ENCODE data around the gene ADPRHL1.

Gene ADPRHL1

GRCh38 chr13:113455384-113455783 lies 2.1 kb upstream of the ADPRHL1 start:
- no peak overlapping the region for H3K14ac ChIP-seq (ENCODE audit: low read length)
- H2AK5ac ChIP-seq (ENCODE audit: low read length) = no peak overlapping the region
- no peak overlapping the region for H4K8ac ChIP-seq (ENCODE audit: low read depth, low read length)
- H2BK120ac ChIP-seq (ENCODE audit: insufficient read depth, low read length, poor library complexity) = no peak overlapping the region
- no peak overlapping the region for H3K27ac ChIP-seq (ENCODE audit: low read depth, low read length)
- no peak overlapping the region for H4K91ac ChIP-seq (ENCODE audit: low read depth, low read length)
- no peak overlapping the region for H2BK12ac ChIP-seq (ENCODE audit: low read length)
- H3K9ac ChIP-seq (ENCODE audit: low read length) = no peak overlapping the region
- no peaks in the 10 kb centered on the region for H3K4me1 ChIP-seq (ENCODE audit: control insufficient read depth in 1 of 2, insufficient read depth in 2 of 2, low read length in 2 of 2)
- no peaks in the 10 kb centered on the region for H3K79me2 ChIP-seq (ENCODE audit: control insufficient read depth, insufficient read depth, low read length, poor library complexity)
- H3K4me3 ChIP-seq (ENCODE audit: low read depth, low read length) = no peak overlapping the region
- peaks cover 5% of the 10 kb centered on the region for H3K9me3 ChIP-seq (ENCODE audit: insufficient read depth, low read depth, low read length)
- H3K36me3 ChIP-seq (ENCODE audit: control insufficient read depth in 1 of 2, insufficient read depth in 2 of 2, low read length in 2 of 2) = peaks cover 51 to 64% of the 10 kb centered on the region in 2 experiments
- no peak overlapping the region for H3K4ac ChIP-seq (ENCODE audit: low read depth, low read length)
- H3K79me1 ChIP-seq (ENCODE audit: low read length) = no peaks in the 10 kb centered on the region
- no peaks in the 10 kb centered on the region for H3K27me3 ChIP-seq (ENCODE audit: insufficient read depth, low read length)
- no peak overlapping the region for H2BK5ac ChIP-seq (ENCODE audit: low read depth, low read length, poor library complexity)
- no CpG with 5 or more reads among the region's 18 CpGs for WGBS (ENCODE audit: extremely low coverage, insufficient coverage, insufficient read length)
- H2AFZ ChIP-seq (ENCODE audit: insufficient read depth, low read length, poor library complexity) = no peak overlapping the region
- H3K23ac ChIP-seq (ENCODE audit: low read length) = no peak overlapping the region
- H4K12ac ChIP-seq (ENCODE audit: low read depth, low read length) = no peak overlapping the region
- no peak overlapping the region for H3K18ac ChIP-seq (ENCODE audit: low read length)
- no peak for DNase-seq
- H3K4me2 ChIP-seq (ENCODE audit: low read length) = no peak overlapping the region

- H2AFZ ChIP-seq (ENCODE audit: insufficient read depth, low read length, poor library complexity) = no peak overlapping the region
- no peak overlapping the region for H2AK5ac ChIP-seq (ENCODE audit: low read length)
- no peak overlapping the region for H2BK120ac ChIP-seq (ENCODE audit: insufficient read depth, low read length, poor library complexity)
- no peak overlapping the region for H3K23ac ChIP-seq (ENCODE audit: low read length)
- no CpG with 5 or more reads among the region's 13 CpGs for WGBS (ENCODE audit: extremely low coverage, insufficient coverage, insufficient read length)
- no peak overlapping the region for H2BK5ac ChIP-seq (ENCODE audit: low read depth, low read length, poor library complexity)
- no peak overlapping the region for H3K4me3 ChIP-seq (ENCODE audit: low read depth, low read length)
- H3K14ac ChIP-seq (ENCODE audit: low read length) = no peak overlapping the region
- H3K4ac ChIP-seq (ENCODE audit: low read depth, low read length) = no peak overlapping the region
- peaks cover 5% of the 10 kb centered on the region for H3K9me3 ChIP-seq (ENCODE audit: insufficient read depth, low read depth, low read length)
- no peaks in the 10 kb centered on the region for H3K79me1 ChIP-seq (ENCODE audit: low read length)
- DNase-seq = no peak
- no peaks in the 10 kb centered on the region for H3K4me1 ChIP-seq (ENCODE audit: control insufficient read depth in 1 of 2, insufficient read depth in 2 of 2, low read length in 2 of 2)
- no peak overlapping the region for H4K8ac ChIP-seq (ENCODE audit: low read depth, low read length)
- no peak overlapping the region for H4K91ac ChIP-seq (ENCODE audit: low read depth, low read length)
- no peak overlapping the region for H3K9ac ChIP-seq (ENCODE audit: low read length)
- H3K27ac ChIP-seq (ENCODE audit: low read depth, low read length) = no peak overlapping the region
- H3K27me3 ChIP-seq (ENCODE audit: insufficient read depth, low read length) = no peaks in the 10 kb centered on the region
- no peak overlapping the region for H4K12ac ChIP-seq (ENCODE audit: low read depth, low read length)
- no peak overlapping the region for H3K18ac ChIP-seq (ENCODE audit: low read length)
- peaks cover 48 to 60% of the 10 kb centered on the region in 2 experiments for H3K36me3 ChIP-seq (ENCODE audit: control insufficient read depth in 1 of 2, insufficient read depth in 2 of 2, low read length in 2 of 2)
- H3K79me2 ChIP-seq (ENCODE audit: control insufficient read depth, insufficient read depth, low read length, poor library complexity) = no peaks in the 10 kb centered on the region
- no peak overlapping the region for H3K4me2 ChIP-seq (ENCODE audit: low read length)
- H2BK12ac ChIP-seq (ENCODE audit: low read length) = no peak overlapping the region
Measured at GRCh38 chr13:113454936-113455335, 1.6 kb upstream of the ADPRHL1 start.

GRCh38 chr13:113452466-113452865 lies 822 bp downstream of the ADPRHL1 start:
- H2BK12ac ChIP-seq (ENCODE audit: low read length) = no peak overlapping the region
- H2BK5ac ChIP-seq (ENCODE audit: low read depth, low read length, poor library complexity) = no peak overlapping the region
- H2BK120ac ChIP-seq (ENCODE audit: insufficient read depth, low read length, poor library complexity) = no peak overlapping the region
- H2AFZ ChIP-seq (ENCODE audit: insufficient read depth, low read length, poor library complexity) = no peak overlapping the region
- no peak overlapping the region for H4K91ac ChIP-seq (ENCODE audit: low read depth, low read length)
- no peak overlapping the region for H4K12ac ChIP-seq (ENCODE audit: low read depth, low read length)
- H3K4me3 ChIP-seq (ENCODE audit: low read depth, low read length) = no peak overlapping the region
- H3K4ac ChIP-seq (ENCODE audit: low read depth, low read length) = no peak overlapping the region
- H3K9ac ChIP-seq (ENCODE audit: low read length) = no peak overlapping the region
- H3K27me3 ChIP-seq (ENCODE audit: insufficient read depth, low read length) = no peaks in the 10 kb centered on the region
- no peak for DNase-seq
- H4K8ac ChIP-seq (ENCODE audit: low read depth, low read length) = no peak overlapping the region
- no peak overlapping the region for H3K4me2 ChIP-seq (ENCODE audit: low read length)
- no peak overlapping the region for H2AK5ac ChIP-seq (ENCODE audit: low read length)
- no peaks in the 10 kb centered on the region for H3K4me1 ChIP-seq (ENCODE audit: control insufficient read depth in 1 of 2, insufficient read depth in 2 of 2, low read length in 2 of 2)
- no peaks in the 10 kb centered on the region for H3K79me2 ChIP-seq (ENCODE audit: control insufficient read depth, insufficient read depth, low read length, poor library complexity)
- H3K9me3 ChIP-seq (ENCODE audit: insufficient read depth, low read depth, low read length) = peaks cover 5% of the 10 kb centered on the region
- H3K27ac ChIP-seq (ENCODE audit: low read depth, low read length) = no peak overlapping the region
- H3K23ac ChIP-seq (ENCODE audit: low read length) = no peak overlapping the region
- no peak overlapping the region for H3K18ac ChIP-seq (ENCODE audit: low read length)
- peaks cover 38 to 44% of the 10 kb centered on the region in 2 experiments for H3K36me3 ChIP-seq (ENCODE audit: control insufficient read depth in 1 of 2, insufficient read depth in 2 of 2, low read length in 2 of 2)
- H3K79me1 ChIP-seq (ENCODE audit: low read length) = no peaks in the 10 kb centered on the region
- no peak overlapping the region for H3K14ac ChIP-seq (ENCODE audit: low read length)
- no CpG with 5 or more reads among the region's 4 CpGs for WGBS (ENCODE audit: extremely low coverage, insufficient coverage, insufficient read length)

- Histone ChIP-seq H3K4me1 (ENCODE audit: control insufficient read depth in 1 of 2, insufficient read depth in 2 of 2, low read length in 2 of 2) (no peaks in the 10 kb centered on the region), H3K79me2 (ENCODE audit: control insufficient read depth, insufficient read depth, low read length, poor library complexity) (no peaks in the 10 kb centered on the region), H3K14ac (ENCODE audit: low read length) (no peak overlapping the region), H3K27me3 (ENCODE audit: insufficient read depth, low read length) (no peaks in the 10 kb centered on the region), H2BK5ac (ENCODE audit: low read depth, low read length, poor library complexity) (no peak overlapping the region), H2BK12ac (ENCODE audit: low read length) (no peak overlapping the region), H3K27ac (ENCODE audit: low read depth, low read length) (no peak overlapping the region), H3K9me3 (ENCODE audit: insufficient read depth, low read depth, low read length) (peaks cover 8% of the 10 kb centered on the region), H3K23ac (ENCODE audit: low read length) (no peak overlapping the region), H3K79me1 (ENCODE audit: low read length) (no peaks in the 10 kb centered on the region), H4K12ac (ENCODE audit: low read depth, low read length) (no peak overlapping the region), H3K4ac (ENCODE audit: low read depth, low read length) (no peak overlapping the region), H3K9ac (ENCODE audit: low read length) (no peak overlapping the region), H4K91ac (ENCODE audit: low read depth, low read length) (no peak overlapping the region), H3K18ac (ENCODE audit: low read length) (no peak overlapping the region), H2AK5ac (ENCODE audit: low read length) (no peak overlapping the region), H3K36me3 (ENCODE audit: control insufficient read depth in 1 of 2, insufficient read depth in 2 of 2, low read length in 2 of 2) (peaks cover 40 to 46% of the 10 kb centered on the region in 2 experiments), H2AFZ (ENCODE audit: insufficient read depth, low read length, poor library complexity) (no peak overlapping the region), H2BK120ac (ENCODE audit: insufficient read depth, low read length, poor library complexity) (no peak overlapping the region), H3K4me2 (ENCODE audit: low read length) (no peak overlapping the region), H3K4me3 (ENCODE audit: low read depth, low read length) (no peak overlapping the region), H4K8ac (ENCODE audit: low read depth, low read length) (no peak overlapping the region)
- no CpG with 5 or more reads among the region's 24 CpGs for WGBS (ENCODE audit: extremely low coverage, insufficient coverage, insufficient read length)
- no peak for DNase-seq
Measured at GRCh38 chr13:113451951-113452421, 1.3 kb downstream of the ADPRHL1 start.

Measured in trophoblast cell (in vitro differentiated cells and primary cell).